ENCODE data around the gene MARVELD2. TPM values are rescaled to one million over a fixed set of nuclear protein-coding genes. Genes with fewer than 3 reads are reported as not detected.

Gene MARVELD2
- polyA plus RNA-seq, 3 donors: 0.45 to 7.6 (median 0.61) TPM

- WGBS, 3 donors: 63 to 100% (median 70%) methylated on average over 1 of the region's 1 CpG
These were observed 70.6 kb downstream of the MARVELD2 start for GRCh38 chr5:69485471-69485870.

GRCh38 chr5:69489246-69489645, 74.3 kb downstream of the MARVELD2 start:
- 54 to 77% (median 56%) methylated on average over 4 of the region's 4 CpGs for WGBS, 3 donors
- H3K27ac ChIP-seq (ENCODE audit: low read depth, low read length): no peak overlapping the region

More at GRCh38 chr5:69485471-69485870, 70.6 kb downstream of the MARVELD2 start:
- H3K27ac ChIP-seq (ENCODE audit: low read depth, low read length): no peak overlapping the region

- 44 to 69% (median 68%) methylated on average over 2 of the region's 2 CpGs for WGBS, 3 donors
- H3K27ac ChIP-seq (ENCODE audit: low read depth, low read length): no peak overlapping the region
These were observed 76.1 kb downstream of the MARVELD2 start for GRCh38 chr5:69491027-69491426.

GRCh38 chr5:69491838-69492390, 77.0 kb downstream of the MARVELD2 start:
- H3K27ac ChIP-seq (ENCODE audit: low read depth, low read length): no peak overlapping the region
- 2 to 14% (median 13%) methylated on average over 17 of the region's 17 CpGs for WGBS, 3 donors

- 1% methylated on average over 43 to 56 of the region's 56 CpGs for WGBS, 3 donors
- no peak within 1 kb of the TSS for H3K27ac ChIP-seq (ENCODE audit: low read depth, low read length)
These were observed 77.5 kb downstream of the MARVELD2 start, which contains the start of gene OCLN for GRCh38 chr5:69492391-69492922. TSS of gene OCLN (plus strand) at chr5:69492790. CDS start at chr5:69504245, 11,455 bp downstream.

- no peak overlapping the region for H3K27ac ChIP-seq (ENCODE audit: low read depth, low read length)
- 0 to 1% (median 1%) methylated on average over 42 of the region's 42 CpGs for WGBS, 3 donors
These were observed 78.0 kb downstream of the MARVELD2 start for GRCh38 chr5:69492923-69493395.

GRCh38 chr5:69493396-69494133, 78.6 kb downstream of the MARVELD2 start:
- H3K27ac ChIP-seq (ENCODE audit: low read depth, low read length): no peak overlapping the region
- WGBS, 3 donors: 0 to 2% (median 2%) methylated on average over 62 of the region's 62 CpGs

Other genes starting within 250 kb of the MARVELD2 start
- 1 to 10 TPM; 2.4 to 3.3 (median 2.7) TPM for gene CCNB1, start 248.0 kb upstream of the MARVELD2 start, polyA plus RNA-seq
- 1 to 10 TPM in 2 of 3 donors, under 1 TPM in 1; 0.95 to 5.2 (median 2.5) TPM for gene CENPH, start 225.5 kb upstream of the MARVELD2 start, polyA plus RNA-seq
- 10 to 100 TPM; 11.6 to 13.6 (median 12.7) TPM for gene CDK7, start 180.2 kb upstream of the MARVELD2 start, polyA plus RNA-seq
- 1 to 10 TPM; 2.8 to 4.9 (median 3.0) TPM for gene CCDC125, start 82.3 kb upstream of the MARVELD2 start, polyA plus RNA-seq
- gene AK6, start 45.6 kb upstream of the MARVELD2 start, polyA plus RNA-seq: 10 to 100 TPM; 19.8 to 59.5 (median 43.0) TPM
- 10 to 100 TPM; 33.4 to 65.1 (median 54.5) TPM for gene TAF9, start 45.6 kb upstream of the MARVELD2 start, polyA plus RNA-seq
- 10 to 100 TPM in 1 of 3 donors, 1 to 10 TPM in 2; 8.4 to 17.8 (median 9.5) TPM for gene RAD17, start 45.3 kb upstream of the MARVELD2 start, polyA plus RNA-seq
- 10 to 100 TPM in 1 of 3 donors, 1 to 10 TPM in 2; 1.5 to 16.5 (median 2.1) TPM for gene OCLN, start 77.7 kb downstream of the MARVELD2 start, polyA plus RNA-seq
- gene GTF2H2C, start 145.1 kb downstream of the MARVELD2 start, polyA plus RNA-seq: 10 to 100 TPM in 2 of 3 donors, 1 to 10 TPM in 1; 8.9 to 16.8 (median 11.2) TPM

Measured in adipose tissue (tissue), 3 donors.